Brain pericyte (primary cell): ENCODE results near the gene SYNC.
"Not testable (repeated sequence)": the region's sequence is repeated elsewhere in the genome, so short reads cannot be mapped to it uniquely, and the experiment has no call there.

ENCODE experiments used
- DNase-seq: peaks from one replicate; pipeline ENCODE4 v3.0.0-alpha.2; 2012; ENCODE audit warnings: low read depth, low spot score

SYNC gene

GRCh38 chr1:32724678-32725614, 22.4 kb upstream of the SYNC start:
- peak; percentile 51 for DNase-seq

GRCh38 chr1:32719681-32720275, 17.2 kb upstream of the SYNC start:
- DNase-seq, result no peak

- DNase-seq, result no peak
These were observed 16.0 kb upstream of the SYNC start for GRCh38 chr1:32718527-32718926.

GRCh38 chr1:32718036-32718435, 15.5 kb upstream of the SYNC start:
- no peak for DNase-seq

- DNase-seq, result no peak
These were observed 14.9 kb upstream of the SYNC start for GRCh38 chr1:32717503-32717902.

- DNase-seq, result no peak
These were observed 14.0 kb upstream of the SYNC start for GRCh38 chr1:32716312-32717148.

- no peak for DNase-seq
These were observed 13.3 kb upstream of the SYNC start for GRCh38 chr1:32715901-32716311.

GRCh38 chr1:32714277-32714676, 11.7 kb upstream of the SYNC start:
- DNase-seq, result no peak

GRCh38 chr1:32713081-32713480, 10.5 kb upstream of the SYNC start:
- DNase-seq, result no peak

GRCh38 chr1:32711221-32711620, 8.7 kb upstream of the SYNC start:
- DNase-seq, result not testable (repeated sequence)

GRCh38 chr1:32709476-32709875, 6.9 kb upstream of the SYNC start:
- no peak for DNase-seq

- no peak for DNase-seq
These were observed 6.5 kb upstream of the SYNC start for GRCh38 chr1:32709075-32709474.

GRCh38 chr1:32706491-32706890, 3.9 kb upstream of the SYNC start:
- DNase-seq, result no peak

- no peak for DNase-seq
These were observed 2.9 kb upstream of the SYNC start for GRCh38 chr1:32705516-32705915.

GRCh38 chr1:32703479-32704291, 1.1 kb upstream of the SYNC start:
- DNase-seq, result peak; percentile 67

- DNase-seq, result no peak
These were observed 495 bp downstream of the SYNC start for GRCh38 chr1:32701951-32702598.

- DNase-seq, result no peak
These were observed 1.1 kb downstream of the SYNC start for GRCh38 chr1:32701421-32701911.

GRCh38 chr1:32696996-32697395, 5.6 kb downstream of the SYNC start:
- DNase-seq, result not testable (repeated sequence)

GRCh38 chr1:32696041-32696440, 6.5 kb downstream of the SYNC start:
- DNase-seq, result no peak

- DNase-seq, result no peak
These were observed 7.3 kb downstream of the SYNC start for GRCh38 chr1:32695098-32695904.
